GM18526 (cell line): ENCODE results near the gene BGLAP.

Experiments
- POLR2A ChIP-seq: IDR thresholded peaks from 3 replicates; pipeline ENCODE4 v1.6.1; 2011; ENCODE audit not compliant: insufficient read length; ENCODE audit errors: extremely low read depth

BGLAP gene

GRCh38 chr1:156266051-156266450 is 24.1 kb downstream of the BGLAP start:
- TF ChIP-seq POLR2A: no peak

GRCh38 chr1:156268336-156268735 is 26.4 kb downstream of the BGLAP start:
- no peak for TF ChIP-seq POLR2A

GRCh38 chr1:156270314-156270713 is 28.3 kb downstream of the BGLAP start:
- TF ChIP-seq POLR2A: no peak

- no peak for TF ChIP-seq POLR2A
Measured at GRCh38 chr1:156276532-156276931, 34.5 kb downstream of the BGLAP start.

- no peak for TF ChIP-seq POLR2A
Measured at GRCh38 chr1:156276966-156277381, 35.0 kb downstream of the BGLAP start.

- TF ChIP-seq POLR2A: no peak
Measured at GRCh38 chr1:156279837-156280236, 37.9 kb downstream of the BGLAP start.

- no peak for TF ChIP-seq POLR2A
Measured at GRCh38 chr1:156281281-156281680, 39.3 kb downstream of the BGLAP start.

GRCh38 chr1:156281693-156282478 is 39.9 kb downstream of the BGLAP start:
- no peak for TF ChIP-seq POLR2A

GRCh38 chr1:156282479-156283222 is 40.7 kb downstream of the BGLAP start, which contains the start of gene SMG5:
SMG5 (minus strand) TSS chr1:156282825; CDS start chr1:156282680, 145 bp downstream.
- peak; percentile 96 for TF ChIP-seq POLR2A

- TF ChIP-seq POLR2A: no peak
Measured at GRCh38 chr1:156283521-156283920, 41.5 kb downstream of the BGLAP start.

GRCh38 chr1:156284112-156284511 is 42.1 kb downstream of the BGLAP start, which contains the start of gene TMEM79:
TMEM79 (plus strand) TSS chr1:156284325; CDS start chr1:156285227, 902 bp downstream.
- TF ChIP-seq POLR2A: no peak

- no peak for TF ChIP-seq POLR2A
Measured at GRCh38 chr1:156284757-156285156, 42.8 kb downstream of the BGLAP start.

- TF ChIP-seq POLR2A: no peak
Measured at GRCh38 chr1:156285437-156285836, 43.5 kb downstream of the BGLAP start.

GRCh38 chr1:156286061-156286460 is 44.1 kb downstream of the BGLAP start:
- TF ChIP-seq POLR2A: no peak

GRCh38 chr1:156289857-156290256 is 47.9 kb downstream of the BGLAP start:
- TF ChIP-seq POLR2A: no peak
